ENCODE measurements around the gene CASR. TPM values are rescaled to one million over a fixed set of nuclear protein-coding genes. Genes with fewer than 3 reads are reported as not detected.

CASR gene
- total RNA-seq, 1 donor from 2014 or later = not detected

DNA sequence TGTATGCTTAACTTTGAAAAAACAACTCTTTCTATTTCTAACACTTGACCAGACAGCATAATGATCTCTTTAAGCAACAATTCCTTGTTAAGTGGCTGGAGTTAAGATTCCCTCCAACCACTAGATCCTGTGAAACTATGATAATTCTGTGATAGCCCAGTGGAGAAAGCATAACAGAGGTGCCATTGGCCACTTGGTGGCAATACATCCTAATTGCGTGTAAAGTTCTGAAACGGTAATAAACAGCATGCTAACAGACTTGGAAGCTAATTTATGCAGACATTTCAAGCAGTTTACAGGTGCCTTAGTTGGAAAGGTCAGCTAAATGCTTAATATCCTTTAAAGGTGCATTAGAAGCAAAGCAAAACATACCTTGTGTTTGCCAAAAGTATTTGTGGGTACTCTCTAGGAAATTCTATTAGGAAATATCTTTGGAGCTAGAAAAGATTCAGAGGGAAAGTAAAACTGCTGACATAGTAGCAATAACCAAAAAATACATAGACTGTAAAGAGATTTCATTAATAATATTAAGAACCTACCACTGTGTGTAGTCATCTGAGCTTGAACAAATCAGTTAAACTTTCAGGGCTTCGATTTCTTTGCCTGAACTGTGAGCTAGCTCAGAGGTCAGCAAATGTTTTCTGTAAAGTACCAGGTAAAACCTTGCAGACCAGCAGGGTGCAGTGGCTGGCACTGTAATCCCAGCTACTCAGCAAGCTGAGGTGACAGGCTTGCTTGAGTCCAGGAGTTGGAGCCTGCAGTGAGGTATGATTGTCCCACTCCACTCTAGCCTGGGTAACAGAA is 122.6 kb downstream of the CASR start:
- no peak for DNase-seq (ENCODE audit: low read depth in 2 of 2)

DNA sequence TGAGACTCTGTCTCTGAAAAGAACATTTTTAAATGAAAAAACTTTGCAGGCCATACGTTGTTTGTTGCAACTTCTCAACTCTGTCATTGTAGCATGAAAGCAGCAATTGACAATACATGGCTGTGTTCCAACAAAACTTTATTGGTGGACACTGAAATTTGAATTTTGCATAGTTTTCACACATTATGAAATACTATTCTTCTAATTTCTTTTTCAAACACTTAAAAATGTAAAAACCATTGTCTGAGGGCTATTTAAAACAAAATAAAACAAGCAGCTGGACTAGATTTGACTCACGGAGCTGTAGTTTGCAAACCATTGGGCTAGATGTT is 123.1 kb downstream of the CASR start:
- no peak for DNase-seq (ENCODE audit: low read depth in 2 of 2)

DNA sequence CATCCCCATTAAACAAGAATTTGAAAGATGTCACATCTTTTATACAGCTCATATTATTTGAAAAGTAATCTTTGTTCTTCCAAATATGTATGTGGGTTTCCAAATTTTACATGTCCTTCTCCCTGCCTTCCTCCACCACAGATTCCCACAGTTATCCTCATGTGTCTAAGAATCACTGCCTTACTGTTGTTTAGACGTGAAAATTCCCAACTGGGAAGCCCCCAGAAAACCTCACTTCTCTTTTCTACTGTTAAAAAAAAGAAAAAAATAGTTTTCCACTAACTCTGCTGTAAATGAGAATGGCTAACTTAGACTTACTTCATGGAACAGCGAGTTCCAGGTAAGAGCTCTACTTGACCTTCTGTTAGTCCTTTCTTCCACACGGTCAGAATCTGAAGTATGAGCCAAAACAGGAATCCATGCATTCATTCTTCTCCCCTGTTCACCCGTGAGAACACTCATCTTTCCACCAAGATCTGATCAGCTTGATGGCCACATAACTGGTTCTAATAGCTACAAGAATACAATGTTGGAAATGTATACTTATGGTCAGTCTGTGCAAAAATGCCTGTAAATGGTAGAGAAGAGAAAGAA is 123.7 kb downstream of the CASR start:
- DNase-seq (ENCODE audit: low read depth in 2 of 2) = no peak

DNA sequence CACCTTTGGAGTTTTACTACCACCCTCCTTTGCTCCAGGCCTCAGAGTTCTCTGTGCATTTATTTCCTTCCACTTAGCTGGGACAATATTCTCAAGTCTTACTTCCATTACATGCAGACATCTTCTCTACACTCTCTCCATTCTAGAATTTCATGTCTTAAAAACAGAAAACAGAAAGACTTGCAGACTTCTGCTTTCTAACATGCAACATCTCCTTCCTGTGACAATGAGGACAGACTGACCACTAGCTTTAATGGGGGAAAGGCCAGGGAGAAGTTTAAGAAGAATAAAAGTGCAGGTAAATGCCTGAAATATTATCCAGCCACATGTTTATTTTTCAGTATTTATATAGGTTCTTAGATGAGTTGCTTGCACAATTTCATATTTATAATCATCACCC is 124.5 kb downstream of the CASR start:
- DNase-seq (ENCODE audit: low read depth in 2 of 2) = no peak

DNA sequence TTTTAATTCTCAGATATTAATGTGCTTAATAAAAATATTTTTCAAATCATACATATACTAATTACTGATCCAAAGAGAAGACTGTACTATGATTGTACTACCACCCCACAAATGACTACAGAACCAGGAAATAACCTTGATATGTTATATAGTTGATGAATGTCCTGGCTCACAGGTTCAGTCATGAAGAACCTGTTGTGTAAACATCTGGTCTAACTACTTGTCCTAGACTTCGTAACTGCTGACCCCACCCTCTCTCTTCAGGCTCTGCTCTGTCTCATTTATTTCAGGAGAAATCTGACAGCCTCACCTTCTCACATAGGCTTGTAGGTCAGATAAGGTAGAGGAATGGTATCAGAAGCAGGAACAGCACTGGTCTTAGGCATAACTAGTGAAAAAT is 126.9 kb downstream of the CASR start:
- no peak for DNase-seq (ENCODE audit: low read depth in 2 of 2)

DNA sequence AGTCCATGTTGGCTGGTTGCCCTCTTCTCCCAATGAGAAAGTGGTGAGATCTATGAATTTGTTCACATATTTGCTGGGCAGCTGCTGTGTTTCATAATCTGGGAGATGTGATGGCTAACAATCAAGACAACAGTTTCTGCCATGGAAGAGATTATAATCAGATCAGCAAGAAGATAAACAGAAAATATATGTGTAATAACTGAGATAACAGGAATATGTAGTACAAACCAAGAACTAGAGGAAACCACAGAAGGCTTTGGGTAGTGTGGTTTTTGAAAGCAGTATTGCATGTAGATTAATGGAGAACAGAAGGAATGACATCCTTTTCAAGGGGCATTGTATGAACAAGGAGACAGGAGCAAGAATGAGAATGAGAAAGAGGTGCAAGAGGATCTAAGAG is 129.4 kb downstream of the CASR start:
- DNase-seq (ENCODE audit: low read depth in 2 of 2) = no peak

DNA sequence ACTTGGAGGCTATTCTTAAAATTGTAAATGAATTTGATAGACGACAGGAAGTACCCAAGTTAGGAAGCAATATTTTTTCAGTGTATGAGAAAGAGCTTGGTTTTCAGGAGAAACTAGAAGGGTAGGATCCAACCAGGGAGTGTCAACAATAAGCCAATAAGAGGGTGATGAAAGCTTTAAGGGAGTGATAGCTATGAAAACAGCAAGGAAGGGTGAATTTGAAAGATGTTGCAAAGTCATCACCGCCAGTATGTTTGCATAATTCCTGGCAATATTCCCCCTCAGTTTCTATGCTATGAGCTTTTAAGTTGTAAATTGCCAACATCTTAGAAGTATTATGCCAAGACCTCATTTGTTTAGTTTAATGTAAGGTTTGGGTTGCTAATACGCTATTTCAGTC is 129.8 kb downstream of the CASR start:
- DNase-seq (ENCODE audit: low read depth in 2 of 2) = no peak

DNA sequence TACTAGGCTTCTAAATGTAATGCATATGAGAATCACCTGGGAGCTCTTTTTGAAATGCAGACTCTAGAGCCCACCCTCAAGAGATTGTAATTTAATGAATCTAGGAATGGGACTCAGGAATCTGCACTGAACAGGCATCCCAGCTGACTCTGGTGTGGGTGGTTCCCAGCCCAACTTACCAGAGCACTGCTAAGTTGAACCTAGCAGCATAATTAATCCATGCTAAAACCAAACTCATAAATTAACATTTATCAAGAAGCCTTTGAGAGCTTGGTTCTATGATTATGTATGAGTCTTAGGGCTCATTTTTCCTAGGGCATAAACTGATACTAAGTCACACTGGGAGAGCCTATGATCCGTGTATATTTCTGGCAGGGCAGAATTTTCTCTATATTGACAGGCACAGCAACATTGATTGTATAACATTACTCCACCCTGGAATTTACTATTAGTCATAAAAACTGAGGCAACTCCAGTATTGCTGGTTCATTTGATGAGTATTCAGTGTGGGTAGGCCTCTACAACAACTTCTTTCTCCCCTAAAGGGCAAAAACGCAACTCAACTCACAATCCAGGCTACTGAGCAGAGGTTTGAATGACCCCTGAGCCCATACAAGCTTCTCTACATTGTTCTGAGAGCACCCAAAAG is 130.9 kb downstream of the CASR start:
- no peak for DNase-seq (ENCODE audit: low read depth in 2 of 2)

DNA sequence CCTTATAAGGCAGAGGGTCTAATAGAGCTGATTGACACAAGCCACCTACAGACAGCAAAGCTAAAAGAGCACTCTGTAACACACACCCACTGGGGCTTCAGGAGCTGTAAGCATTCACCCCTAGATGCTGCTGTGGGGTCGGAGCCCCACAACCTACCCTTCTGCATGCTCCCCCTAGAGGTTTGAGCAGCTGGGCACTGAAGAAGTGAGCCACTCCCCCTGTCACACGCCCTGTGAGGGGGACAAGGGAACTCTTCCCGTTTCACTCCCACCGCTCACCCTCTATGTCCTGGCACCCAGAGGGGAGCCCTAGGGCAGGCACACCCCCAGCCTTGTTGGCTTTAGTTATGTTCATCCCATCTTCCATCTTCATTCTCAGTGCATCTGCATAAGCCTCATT is 132.2 kb downstream of the CASR start:
- DNase-seq (ENCODE audit: low read depth in 2 of 2) = no peak

DNA sequence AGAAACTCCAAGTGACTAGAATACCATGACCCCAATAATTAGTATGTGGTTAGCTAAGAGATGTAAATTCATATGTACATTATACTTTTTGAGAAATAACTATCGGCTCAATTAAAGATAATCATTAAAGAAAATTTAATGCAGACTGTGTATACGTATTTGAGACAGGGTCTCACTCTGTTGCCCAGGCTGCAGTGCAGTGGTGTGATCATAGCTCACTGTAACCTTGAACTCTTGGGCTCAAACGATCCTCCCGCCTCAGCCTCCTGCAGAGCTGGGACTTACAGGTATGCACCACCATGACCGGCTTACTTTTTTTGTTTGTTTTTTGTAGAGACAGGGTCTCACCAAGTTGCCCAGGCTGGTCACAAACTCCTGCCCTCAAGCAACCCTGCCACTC is 132.9 kb downstream of the CASR start:
- no peak for DNase-seq (ENCODE audit: low read depth in 2 of 2)

DNA sequence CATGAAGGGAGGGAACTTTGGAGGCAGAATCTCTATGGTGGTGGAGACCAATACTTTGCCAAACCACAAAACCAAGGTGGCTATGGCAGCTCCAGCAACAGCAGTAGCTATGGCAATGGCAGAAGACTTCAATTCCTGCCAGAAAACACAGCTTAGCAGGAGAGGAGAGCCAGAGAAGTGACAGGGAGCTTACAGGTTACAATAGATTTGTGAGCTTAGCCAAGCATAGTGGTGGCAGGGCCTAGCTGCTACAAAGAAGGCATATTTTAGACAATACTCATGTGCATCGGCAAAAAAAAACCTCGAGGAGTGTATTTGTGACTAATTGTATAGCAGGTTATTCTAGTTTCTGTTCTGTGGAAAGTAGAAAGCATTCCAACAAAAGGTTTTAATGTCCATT is 135.2 kb downstream of the CASR start:
- DNase-seq (ENCODE audit: low read depth in 2 of 2) = no peak

DNA sequence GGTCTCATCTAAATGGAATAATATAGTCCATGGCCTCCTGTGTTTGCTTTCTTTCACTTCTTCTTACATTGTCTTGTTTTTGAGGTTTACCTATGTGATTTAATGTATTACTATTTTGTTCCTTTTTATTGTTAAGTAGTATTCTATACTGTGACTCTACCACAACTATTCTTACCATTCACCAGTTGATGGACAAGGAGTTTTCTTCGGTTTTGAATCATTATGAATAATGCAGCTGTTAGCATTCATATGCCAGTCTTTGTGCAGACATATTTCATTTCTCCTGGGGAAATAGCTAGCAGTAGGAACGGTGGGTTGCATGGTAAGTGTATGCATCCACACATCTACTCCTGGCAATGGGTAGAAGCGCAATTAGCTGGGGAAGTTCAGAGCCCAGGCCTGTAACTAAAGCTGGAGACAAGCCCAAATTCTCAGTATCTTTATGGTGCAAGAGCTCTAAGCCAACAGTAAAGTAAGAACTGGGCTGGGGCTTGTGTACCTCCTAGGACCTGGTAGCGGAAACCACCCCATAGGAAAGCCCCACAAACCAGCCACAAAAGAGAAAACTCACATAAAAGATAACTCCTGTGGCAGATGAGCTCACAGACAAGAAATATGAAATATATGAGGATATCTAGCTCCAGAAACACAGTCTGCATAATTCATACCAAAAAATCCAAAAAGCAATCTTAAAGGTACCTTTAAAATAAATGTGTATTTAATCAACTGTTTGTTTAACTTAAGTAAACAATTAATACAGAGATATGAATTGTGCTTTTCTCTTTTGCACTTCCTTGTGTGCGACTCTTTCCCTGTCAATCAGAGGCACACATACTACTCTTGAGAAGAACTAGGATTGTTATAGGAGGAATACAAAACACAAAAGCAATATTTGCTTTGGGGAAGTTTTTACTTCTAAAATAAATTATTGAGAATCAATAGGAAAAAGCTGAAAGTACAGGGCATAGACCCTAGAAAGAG is 138.9 kb downstream of the CASR start:
- DNase-seq (ENCODE audit: low read depth in 2 of 2) = no peak

DNA sequence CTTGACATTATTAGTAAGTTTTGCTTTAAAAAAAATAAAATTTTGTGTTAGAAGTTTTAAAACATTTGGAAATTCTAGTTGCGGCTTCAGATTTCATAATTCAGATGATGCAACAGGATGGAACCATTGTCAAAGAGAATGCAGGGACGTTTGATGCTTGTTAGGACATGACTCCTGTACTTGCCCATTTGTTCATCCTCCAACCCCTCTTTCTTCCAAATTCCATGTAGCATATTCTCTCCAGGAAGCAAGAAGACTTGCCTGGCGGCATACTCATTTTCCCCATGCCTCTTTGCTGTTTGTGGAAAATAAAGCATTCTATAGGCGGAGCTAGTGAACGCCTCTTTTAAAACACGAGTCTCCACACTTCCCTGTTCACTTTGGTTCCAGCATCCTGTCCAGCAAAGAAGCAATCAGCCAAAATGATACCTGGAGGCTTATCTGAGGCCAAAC is 141.4 kb downstream of the CASR start, which contains the start of gene CSTA:
TSS of gene CSTA (plus strand) at position 378 of the 453 bp plus-strand sequence. CDS start at position 423, 45 bp downstream.
- no peak for DNase-seq (ENCODE audit: low read depth in 2 of 2)

DNA sequence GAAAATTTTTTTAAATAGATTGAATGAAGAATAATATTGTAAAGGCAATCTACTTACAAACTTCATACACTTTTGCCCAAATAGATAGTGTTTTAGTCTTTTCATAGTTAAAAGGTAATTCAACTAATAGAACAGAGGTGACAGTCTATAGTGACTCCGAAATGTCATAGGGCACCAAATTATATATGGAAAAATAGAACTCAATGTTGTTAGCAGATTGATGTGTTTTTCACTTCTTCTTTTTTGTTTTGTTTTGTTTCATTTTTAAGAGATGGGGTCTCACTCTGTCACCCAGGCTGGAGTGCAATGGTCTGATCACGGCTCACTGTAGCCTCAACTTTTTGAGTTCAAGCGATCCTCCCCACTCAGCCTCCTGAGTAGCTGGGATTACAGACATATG is 142.3 kb downstream of the CASR start:
- DNase-seq (ENCODE audit: low read depth in 2 of 2) = no peak

DNA sequence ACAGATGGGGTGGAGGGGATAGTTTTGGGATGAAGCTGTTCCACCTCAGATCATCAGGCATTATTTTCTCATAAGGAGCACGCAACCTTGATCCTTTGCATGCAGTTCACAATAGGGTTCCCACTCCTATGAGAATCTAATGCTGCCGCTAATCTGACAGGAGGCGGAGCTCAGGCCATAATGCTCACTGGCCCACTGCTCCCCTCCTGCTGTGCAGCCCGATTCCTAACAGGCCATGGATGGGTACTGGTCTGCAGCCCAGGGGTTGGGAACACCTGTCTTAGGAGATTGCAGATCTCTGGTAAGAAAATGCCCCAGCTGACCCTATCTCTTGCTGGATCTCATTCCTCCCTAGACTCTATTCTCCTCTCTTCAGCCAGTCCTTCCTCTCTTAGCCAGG is 148.4 kb downstream of the CASR start:
- DNase-seq (ENCODE audit: low read depth in 2 of 2) = no peak

DNA sequence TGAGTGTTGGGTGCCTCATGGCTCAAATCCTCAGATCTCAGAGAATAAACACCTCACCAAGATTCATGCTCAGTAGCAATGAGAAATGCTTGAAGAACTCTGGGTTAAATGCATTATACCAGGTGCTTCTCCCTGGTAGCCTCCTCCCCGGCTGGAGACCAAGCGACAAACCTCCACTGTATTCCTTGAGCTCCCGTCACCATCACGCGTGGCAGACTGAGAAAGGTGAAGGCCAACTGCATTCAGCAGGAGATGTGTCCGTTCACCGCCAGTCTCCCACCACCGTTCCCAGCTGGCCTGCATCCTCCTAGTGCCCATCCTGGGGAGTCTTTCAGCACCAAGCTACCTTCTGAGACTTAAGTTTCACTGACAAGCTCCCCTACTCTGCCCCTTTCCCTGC is 149.1 kb downstream of the CASR start:
- DNase-seq (ENCODE audit: low read depth in 2 of 2) = no peak

Other genes starting within 250 kb of the CASR start
- not detected in 2 replicates for gene ILDR1, start 161.4 kb upstream of the CASR start, total RNA-seq
- gene CD86, start 128.3 kb upstream of the CASR start, total RNA-seq = not detected in 2 replicates
- not detected in 2 replicates for gene CSTA, start 141.6 kb downstream of the CASR start, total RNA-seq
- 21.7 and 25.9 TPM in 2 replicates for gene MIX23, start 199.6 kb downstream of the CASR start, total RNA-seq
- 4.0 and 7.2 TPM in 2 replicates for gene FAM162A, start 200.5 kb downstream of the CASR start, total RNA-seq
- 3.6 and 4.0 TPM in 2 replicates for gene WDR5B, start 232.4 kb downstream of the CASR start, total RNA-seq

Data from dermis microvascular lymphatic vessel endothelial cell (primary cell).